ENCODE data around the gene TBC1D10B. TPM values are rescaled to one million over a fixed set of nuclear protein-coding genes. Genes with fewer than 3 reads are reported as not detected.

TBC1D10B gene
- total RNA-seq, 3 donors from 2014 or later = 46.4 to 48.8 (median 47.5) TPM

- no peak for ATAC-seq
- Histone ChIP-seq H3K4me3 (no peak overlapping the region), H3K4me1 (ENCODE audit: low read depth) (peaks cover 9% of the 10 kb centered on the region), H3K36me3 (ENCODE audit: low read depth) (no peaks in the 10 kb centered on the region), H3K9me3 (no peaks in the 10 kb centered on the region)
- TF ChIP-seq, protein P1, sequence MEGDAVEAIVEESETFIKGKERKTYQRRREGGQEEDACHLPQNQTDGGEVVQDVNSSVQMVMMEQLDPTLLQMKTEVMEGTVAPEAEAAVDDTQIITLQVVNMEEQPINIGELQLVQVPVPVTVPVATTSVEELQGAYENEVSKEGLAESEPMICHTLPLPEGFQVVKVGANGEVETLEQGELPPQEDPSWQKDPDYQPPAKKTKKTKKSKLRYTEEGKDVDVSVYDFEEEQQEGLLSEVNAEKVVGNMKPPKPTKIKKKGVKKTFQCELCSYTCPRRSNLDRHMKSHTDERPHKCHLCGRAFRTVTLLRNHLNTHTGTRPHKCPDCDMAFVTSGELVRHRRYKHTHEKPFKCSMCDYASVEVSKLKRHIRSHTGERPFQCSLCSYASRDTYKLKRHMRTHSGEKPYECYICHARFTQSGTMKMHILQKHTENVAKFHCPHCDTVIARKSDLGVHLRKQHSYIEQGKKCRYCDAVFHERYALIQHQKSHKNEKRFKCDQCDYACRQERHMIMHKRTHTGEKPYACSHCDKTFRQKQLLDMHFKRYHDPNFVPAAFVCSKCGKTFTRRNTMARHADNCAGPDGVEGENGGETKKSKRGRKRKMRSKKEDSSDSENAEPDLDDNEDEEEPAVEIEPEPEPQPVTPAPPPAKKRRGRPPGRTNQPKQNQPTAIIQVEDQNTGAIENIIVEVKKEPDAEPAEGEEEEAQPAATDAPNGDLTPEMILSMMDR (IDR thresholded peaks at IDR 0.05) = no peak
- intact Hi-C loops (cut with DNase I, micrococcal nuclease) = no loop called here
- no peak for DNase-seq
Observed at GRCh38 chr16:30358990-30359870, 11.1 kb downstream of the TBC1D10B start.

GRCh38 chr16:30358577-30358936, 11.7 kb downstream of the TBC1D10B start:
- Histone ChIP-seq H3K36me3 (ENCODE audit: low read depth) (no peaks in the 10 kb centered on the region), H3K9me3 (no peaks in the 10 kb centered on the region), H3K4me1 (ENCODE audit: low read depth) (peaks cover 16% of the 10 kb centered on the region), H3K4me3 (no peak overlapping the region)
- ATAC-seq = no peak
- peak in 1 of 3 donors; percentile 42 for DNase-seq
- intact Hi-C loops (cut with DNase I, micrococcal nuclease) = no loop called here
- TF ChIP-seq, protein P1 (IDR thresholded peaks at IDR 0.05) = no peak

DNA sequence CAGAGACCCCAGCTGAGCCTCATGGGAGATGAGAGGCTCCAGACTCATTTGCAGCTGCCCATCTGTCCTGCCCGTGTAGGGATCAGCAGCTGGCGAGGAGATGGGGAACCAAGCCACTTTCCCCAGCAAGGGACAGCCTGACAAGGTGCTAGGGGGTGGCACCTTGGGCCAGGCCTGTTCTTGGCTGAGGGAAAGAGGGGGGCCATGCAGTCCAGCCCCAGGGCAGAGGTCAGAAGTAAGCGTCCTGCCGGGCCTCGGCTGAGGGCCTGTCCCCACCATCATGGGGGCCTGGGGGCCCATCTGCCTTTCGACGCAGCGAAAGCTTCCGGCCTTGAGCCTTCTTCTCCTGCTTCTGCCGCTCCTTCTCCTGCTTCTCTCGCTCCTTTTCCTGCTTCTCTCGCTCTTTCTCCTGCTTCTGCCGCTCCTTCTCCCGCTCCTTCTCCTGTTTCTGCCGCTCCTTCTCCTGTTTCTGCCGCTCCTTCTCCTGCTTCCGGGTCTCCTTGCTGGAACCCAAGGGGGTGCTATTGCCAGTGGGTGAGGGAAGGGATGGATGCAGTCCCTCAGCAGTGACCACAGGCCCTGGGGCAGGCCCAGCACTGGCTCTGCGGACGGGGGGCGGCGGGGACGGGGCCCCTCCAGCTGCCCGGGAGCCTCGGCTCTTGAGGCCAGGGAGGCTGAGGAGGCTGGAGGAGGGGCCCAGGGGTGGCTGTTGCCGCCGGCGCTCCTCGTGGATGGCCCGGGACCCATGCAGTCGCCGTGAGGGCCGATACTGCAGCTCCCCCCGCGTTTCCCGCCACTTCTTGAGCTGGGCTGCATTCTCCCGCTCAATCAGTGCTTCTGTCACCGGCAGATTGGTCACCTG, 12.3 kb downstream of the TBC1D10B start:
- DNase-seq = peak in 2 of 3 donors; percentile 29 to 43
- intact Hi-C loops (cut with DNase I, micrococcal nuclease) = no loop called here

GRCh38 chr16:30357085-30357714, 13.1 kb downstream of the TBC1D10B start:
- DNase-seq (peak in 2 of 3 donors; percentile 26), ATAC-seq (no peak)
- H3K4me1 ChIP-seq (ENCODE audit: low read depth) = peaks cover 16% of the 10 kb centered on the region
- H3K4me3 ChIP-seq = no peak overlapping the region
- H3K9me3 ChIP-seq = no peaks in the 10 kb centered on the region
- peaks cover 3% of the 10 kb centered on the region for H3K36me3 ChIP-seq (ENCODE audit: low read depth)
- intact Hi-C loops (cut with DNase I, micrococcal nuclease) = no loop called here
- TF ChIP-seq, protein P1 (IDR thresholded peaks at IDR 0.05) = no peak

More for the DNA sequence above, 12.3 kb downstream of the TBC1D10B start:
- H3K36me3 ChIP-seq (ENCODE audit: low read depth) = no peaks in the 10 kb centered on the region
- H3K4me3 ChIP-seq = no peak overlapping the region
- peaks cover 16% of the 10 kb centered on the region for H3K4me1 ChIP-seq (ENCODE audit: low read depth)
- H3K9me3 ChIP-seq = no peaks in the 10 kb centered on the region
- no peak for ATAC-seq
- TF ChIP-seq, protein P1 (IDR thresholded peaks at IDR 0.05) = no peak

DNA sequence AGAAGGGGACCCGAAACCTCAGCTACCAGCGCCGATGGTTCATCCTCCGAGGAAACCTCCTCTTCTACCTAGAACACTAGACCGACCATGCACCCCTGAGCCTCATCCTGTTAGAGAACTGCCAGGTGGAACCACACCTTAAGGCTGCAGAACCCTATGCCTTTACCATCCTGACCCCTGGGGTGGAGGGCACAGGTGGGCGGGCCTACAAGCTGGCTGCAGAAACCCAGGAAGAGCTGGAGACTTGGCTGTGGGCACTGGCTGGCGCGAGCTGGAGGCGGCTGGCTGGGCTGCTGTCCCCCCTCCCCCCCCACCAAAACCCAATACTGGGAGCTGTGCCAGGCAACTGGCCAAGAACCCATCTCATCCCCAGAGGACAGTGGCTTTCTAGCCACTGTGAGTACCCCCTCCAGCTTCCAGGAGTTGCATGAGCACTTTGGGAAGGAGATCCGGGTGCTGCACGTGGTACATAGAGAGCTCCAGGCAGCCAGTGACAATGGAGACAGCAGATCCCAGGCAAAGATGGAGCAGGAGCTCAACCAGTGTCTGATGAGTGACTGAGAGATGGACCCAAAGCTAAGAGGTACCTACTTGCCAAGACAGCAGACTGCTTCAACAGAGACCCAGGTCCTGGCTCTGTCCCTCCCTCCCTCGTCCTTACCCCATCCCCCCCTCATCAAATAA, 13.8 kb downstream of the TBC1D10B start:
- Histone ChIP-seq H3K4me3 (no peak overlapping the region), H3K9me3 (no peaks in the 10 kb centered on the region), H3K4me1 (ENCODE audit: low read depth) (peaks cover 16% of the 10 kb centered on the region), H3K36me3 (ENCODE audit: low read depth) (peaks cover 6% of the 10 kb centered on the region)
- intact Hi-C loops (cut with DNase I, micrococcal nuclease) = no loop called here
- peak; percentile 43 to 73 (median 59) for DNase-seq
- ATAC-seq = no peak
- TF ChIP-seq, protein P1 (IDR thresholded peaks at IDR 0.05) = no peak

Data from mucosa of descending colon (tissue), 3 donors.